GM19035 (cell line): ENCODE measurements around the gene ADAM23.

Experiments used
- ATAC-seq: cut with Tn5 transposase; IDR thresholded peaks from one replicate; pipeline ENCODE4 v1.9.1; 2021; ENCODE audit not compliant: unreplicated experiment

The ADAM23 gene

GRCh38 chr2:206494061-206494460 lies 50.7 kb downstream of the ADAM23 start:
- ATAC-seq: no peak

- ATAC-seq: no peak
These were observed 59.4 kb downstream of the ADAM23 start for GRCh38 chr2:206502729-206503128.

GRCh38 chr2:206511283-206511682 lies 68.0 kb downstream of the ADAM23 start:
- no peak for ATAC-seq

GRCh38 chr2:206512999-206513398 lies 69.7 kb downstream of the ADAM23 start:
- no peak for ATAC-seq

GRCh38 chr2:206515580-206515979 lies 72.2 kb downstream of the ADAM23 start:
- ATAC-seq: no peak

GRCh38 chr2:206518997-206519396 lies 75.7 kb downstream of the ADAM23 start:
- peak; percentile 73 for ATAC-seq

- ATAC-seq: no peak
These were observed 77.1 kb downstream of the ADAM23 start for GRCh38 chr2:206520450-206520849.

- no peak for ATAC-seq
These were observed 77.8 kb downstream of the ADAM23 start for GRCh38 chr2:206521115-206521514.

- ATAC-seq: no peak
These were observed 78.3 kb downstream of the ADAM23 start for GRCh38 chr2:206521612-206522011.

GRCh38 chr2:206526416-206526815 lies 83.1 kb downstream of the ADAM23 start:
- no peak for ATAC-seq

- ATAC-seq: no peak
These were observed 83.8 kb downstream of the ADAM23 start for GRCh38 chr2:206527153-206527552.

- ATAC-seq: no peak
These were observed 87.4 kb downstream of the ADAM23 start for GRCh38 chr2:206530727-206531126.

- ATAC-seq: no peak
These were observed 88.7 kb downstream of the ADAM23 start for GRCh38 chr2:206531996-206532543.

- ATAC-seq: no peak
These were observed 90.6 kb downstream of the ADAM23 start for GRCh38 chr2:206533977-206534376.

GRCh38 chr2:206535260-206535986 lies 92.1 kb downstream of the ADAM23 start:
- ATAC-seq: no peak

- ATAC-seq: no peak
These were observed 97.4 kb downstream of the ADAM23 start for GRCh38 chr2:206540757-206541156.

- ATAC-seq: no peak
These were observed 99.7 kb downstream of the ADAM23 start for GRCh38 chr2:206543073-206543472.

GRCh38 chr2:206548383-206548782 lies 105.1 kb downstream of the ADAM23 start:
- ATAC-seq: no peak

- ATAC-seq: no peak
These were observed 112.4 kb downstream of the ADAM23 start for GRCh38 chr2:206555721-206556120.

- ATAC-seq: no peak
These were observed 113.1 kb downstream of the ADAM23 start for GRCh38 chr2:206556357-206556949.

- ATAC-seq: no peak
These were observed 114.0 kb downstream of the ADAM23 start for GRCh38 chr2:206557321-206557720.

- no peak for ATAC-seq
These were observed 115.2 kb downstream of the ADAM23 start for GRCh38 chr2:206558492-206558891.
